Measurements from ENCODE around the gene SOWAHC.

Gene SOWAHC

GRCh38 chr2:109647636-109648035 is 33.5 kb downstream of the SOWAHC start:
- TF ChIP-seq ZNF274 (IDR thresholded peaks at IDR 0.05; ENCODE audit: low read depth, low read length), result no peak
- H3K4me3 ChIP-seq (ENCODE audit: low read length), result no peak overlapping the region

DNA sequence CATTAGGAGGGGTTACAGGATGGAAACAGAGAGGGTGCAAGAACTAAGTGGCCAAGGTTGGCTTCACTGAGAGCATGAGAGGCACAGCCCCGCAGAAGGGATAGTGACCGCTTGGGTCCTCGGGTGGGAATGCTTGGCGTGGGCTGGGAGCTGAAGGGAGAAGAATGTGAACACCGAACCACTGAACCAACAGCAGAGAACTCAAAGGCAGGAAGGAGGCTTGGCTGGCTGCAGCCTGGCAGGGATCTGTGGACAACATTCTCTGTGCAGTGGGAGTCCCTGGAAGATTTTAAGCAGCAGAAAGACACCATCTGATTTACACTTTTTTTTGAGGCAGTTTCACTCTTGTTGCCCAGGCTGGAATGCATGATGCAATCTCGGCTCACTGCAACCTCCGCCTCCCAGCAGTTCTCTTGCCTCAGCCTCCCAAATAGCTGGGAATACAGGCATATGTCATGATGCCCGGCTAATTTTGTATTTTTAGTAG is 33.9 kb downstream of the SOWAHC start:
- H3K4me3 ChIP-seq (ENCODE audit: low read length), result no peak overlapping the region
- no peak for TF ChIP-seq ZNF274 (IDR thresholded peaks at IDR 0.05; ENCODE audit: low read depth, low read length)

DNA sequence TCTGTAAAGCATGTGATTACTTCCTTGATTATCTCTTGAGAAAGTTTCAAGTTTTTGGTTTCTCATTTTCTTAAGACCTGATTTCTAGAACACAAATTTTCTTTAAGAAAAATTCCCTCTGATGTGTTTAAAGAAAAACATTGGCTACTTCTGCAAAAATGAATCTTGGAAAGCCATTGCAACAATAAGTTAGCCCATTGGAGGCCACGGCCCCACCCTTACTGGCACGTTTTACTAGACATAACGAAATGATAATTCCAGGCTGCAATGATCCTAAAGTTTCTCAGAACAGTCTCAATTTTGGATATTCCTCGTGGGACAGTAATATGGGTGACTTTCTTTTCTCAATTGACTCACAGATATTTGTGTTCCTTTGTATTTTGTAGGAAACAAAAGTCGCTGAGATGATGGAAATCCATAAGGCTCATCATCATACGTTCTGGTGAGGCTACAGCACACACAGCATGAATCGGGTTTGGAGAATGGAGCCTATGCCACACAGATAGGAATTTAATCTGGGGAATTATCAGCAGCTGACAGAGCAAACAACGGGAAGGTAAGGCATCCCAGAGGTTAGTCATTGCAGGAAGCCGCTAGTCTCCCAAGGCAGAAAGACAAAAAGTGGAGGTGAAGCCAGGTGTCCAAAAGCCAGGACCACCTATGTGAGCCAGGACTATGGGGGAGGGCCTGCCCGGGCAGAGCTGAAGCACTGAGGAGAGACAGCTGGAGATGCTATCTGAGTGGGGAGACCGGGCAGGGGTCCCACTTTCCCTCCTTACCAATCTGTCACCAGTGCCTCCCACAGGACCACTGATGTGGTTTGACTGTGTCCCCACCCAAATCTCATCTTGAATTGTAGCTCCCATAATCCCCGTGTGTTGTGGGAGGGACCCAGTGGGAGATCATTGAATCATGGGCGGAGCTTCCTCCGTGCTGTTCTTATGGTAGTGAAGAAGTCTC is 35.9 kb downstream of the SOWAHC start:
- H3K4me3 ChIP-seq (ENCODE audit: low read length), result no peak overlapping the region
- TF ChIP-seq ZNF274 (IDR thresholded peaks at IDR 0.05; ENCODE audit: low read depth, low read length), result no peak

GRCh38 chr2:109654326-109655050 is 40.3 kb downstream of the SOWAHC start:
- no peak overlapping the region for H3K4me3 ChIP-seq (ENCODE audit: low read length)
- no peak for TF ChIP-seq ZNF274 (IDR thresholded peaks at IDR 0.05; ENCODE audit: low read depth, low read length)

- no peak for TF ChIP-seq ZNF274 (IDR thresholded peaks at IDR 0.05; ENCODE audit: low read depth, low read length)
- no peak overlapping the region for H3K4me3 ChIP-seq (ENCODE audit: low read length)
These were observed 41.1 kb downstream of the SOWAHC start for GRCh38 chr2:109655287-109655686.

DNA sequence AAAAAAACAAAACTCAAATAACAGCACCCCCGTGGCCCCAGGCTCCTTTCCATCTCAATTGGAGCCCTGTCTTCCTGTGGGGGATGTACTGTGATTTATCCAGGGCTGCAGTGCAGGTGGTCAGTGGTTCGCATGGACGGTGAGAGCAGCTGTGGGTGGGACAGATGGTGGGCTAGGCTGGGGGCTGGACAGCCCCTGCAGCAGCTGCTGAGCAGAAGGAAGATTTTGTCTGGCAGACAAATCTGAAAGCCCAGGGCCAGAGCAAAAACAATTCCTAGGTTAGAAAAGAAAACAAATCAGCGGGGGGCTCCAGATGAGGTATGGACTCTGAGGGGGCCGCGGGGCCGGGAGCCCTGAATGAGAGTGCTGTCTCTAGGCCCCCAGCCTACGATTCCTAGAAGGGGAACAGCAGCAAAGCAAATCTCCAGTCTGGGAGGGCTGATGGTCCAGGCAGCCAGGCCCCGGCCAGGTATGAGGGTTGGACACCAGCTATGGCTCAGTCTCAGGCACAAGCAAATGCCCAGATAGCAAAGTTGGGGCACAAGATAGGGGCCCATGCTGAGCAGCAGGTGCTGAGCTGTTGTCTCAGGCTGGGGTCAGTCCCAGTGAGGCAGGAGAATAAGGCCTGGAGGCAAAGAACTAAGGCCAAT is 45.4 kb downstream of the SOWAHC start:
- no peak for TF ChIP-seq ZNF274 (IDR thresholded peaks at IDR 0.05; ENCODE audit: low read depth, low read length)
- no peak overlapping the region for H3K4me3 ChIP-seq (ENCODE audit: low read length)

DNA sequence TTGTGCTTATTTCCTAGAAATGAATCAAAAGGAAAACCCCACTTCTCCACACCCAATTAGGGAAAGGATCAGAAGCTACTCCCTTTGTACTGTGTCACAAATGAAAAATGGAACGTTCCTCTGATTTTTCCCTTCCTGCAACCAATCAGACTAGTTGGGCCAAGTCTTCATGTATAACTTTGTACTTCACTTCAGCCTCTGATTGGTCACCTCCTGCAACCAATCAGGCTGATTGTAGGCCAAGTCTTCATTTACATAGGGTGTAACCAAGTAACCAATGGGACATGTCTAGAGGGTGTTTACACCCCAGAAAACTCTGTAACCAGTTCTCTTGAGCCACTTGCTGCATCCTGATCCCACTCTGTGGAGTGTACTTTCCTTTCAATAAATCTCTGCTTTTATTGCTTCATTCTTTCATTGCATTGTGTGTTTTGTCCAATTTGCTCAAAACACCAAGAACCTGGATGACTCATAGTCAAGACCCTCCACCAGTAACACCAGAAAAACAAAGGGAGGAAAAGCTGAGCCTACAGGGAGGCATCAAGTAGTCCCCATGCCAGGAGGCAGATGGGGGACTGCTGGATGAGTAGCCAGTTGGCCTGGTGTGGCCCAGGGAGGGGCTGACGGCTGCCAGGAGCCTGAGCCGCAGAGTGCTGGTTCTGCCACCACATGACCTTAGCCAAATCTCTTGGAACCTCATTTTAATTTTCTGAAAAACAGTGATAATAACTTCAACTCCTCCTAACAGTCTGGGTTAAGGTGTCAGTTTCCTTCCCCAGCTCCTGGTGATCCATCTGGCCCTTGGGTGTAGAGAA is 46.1 kb downstream of the SOWAHC start:
- H3K4me3 ChIP-seq (ENCODE audit: low read length), result no peak overlapping the region
- no peak for TF ChIP-seq ZNF274 (IDR thresholded peaks at IDR 0.05; ENCODE audit: low read depth, low read length)

- H3K4me3 ChIP-seq (ENCODE audit: low read length), result no peak overlapping the region
- no peak for TF ChIP-seq ZNF274 (IDR thresholded peaks at IDR 0.05; ENCODE audit: low read depth, low read length)
These were observed 48.7 kb downstream of the SOWAHC start for GRCh38 chr2:109662889-109663288.

DNA sequence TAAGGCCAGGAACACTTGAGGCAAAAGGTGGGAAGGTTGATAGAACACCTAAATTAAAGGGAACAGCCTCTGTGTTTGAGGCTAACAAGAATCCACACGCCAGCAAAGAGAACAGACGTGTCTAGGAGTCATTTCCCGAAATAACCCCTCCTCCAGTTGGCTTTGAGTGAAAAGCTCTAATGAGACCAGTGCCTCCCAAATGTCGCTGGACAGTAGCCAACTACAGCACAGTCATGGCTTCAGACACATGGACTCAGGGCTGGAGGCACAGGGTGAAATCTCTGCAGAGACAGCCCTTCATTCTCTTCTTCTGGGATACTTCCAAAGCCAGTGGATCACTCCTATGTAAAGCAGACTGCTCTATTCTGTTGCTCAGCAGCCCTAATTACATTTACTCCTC is 49.6 kb downstream of the SOWAHC start:
- TF ChIP-seq ZNF274 (IDR thresholded peaks at IDR 0.05; ENCODE audit: low read depth, low read length), result no peak
- no peak overlapping the region for H3K4me3 ChIP-seq (ENCODE audit: low read length)

DNA sequence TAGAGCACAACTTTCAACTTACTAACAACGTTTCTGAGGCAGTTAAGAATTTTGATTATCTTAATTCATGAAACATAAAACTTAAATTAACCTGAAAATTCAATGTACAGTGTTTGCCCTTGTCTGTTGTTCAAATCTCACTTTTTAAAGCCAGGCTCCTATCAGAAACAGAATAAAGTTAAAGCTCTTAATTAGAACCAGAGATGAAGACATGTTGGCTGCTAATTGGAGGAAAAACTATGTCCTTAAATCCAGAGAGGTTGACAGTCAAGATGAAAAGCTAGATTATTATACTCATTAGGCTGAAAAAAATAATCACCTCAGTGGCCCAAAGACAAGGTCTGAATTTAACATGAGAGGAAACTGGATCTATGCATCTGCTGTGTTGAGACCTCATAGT is 52.3 kb downstream of the SOWAHC start:
- H3K4me3 ChIP-seq (ENCODE audit: low read length), result no peak overlapping the region
- TF ChIP-seq ZNF274 (IDR thresholded peaks at IDR 0.05; ENCODE audit: low read depth, low read length), result no peak

Data from GM08714 (cell line).